ENCODE measurements around the gene RCBTB1. TPM values are rescaled to one million over a fixed set of nuclear protein-coding genes. Genes with fewer than 3 reads are reported as not detected.
"Not testable (repeated sequence)": the region's sequence is repeated elsewhere in the genome, so short reads cannot be mapped to it uniquely, and the experiment has no call there.

The RCBTB1 gene
- total RNA-seq, 1 experiment from 2014 or later = 6.3 TPM

- TF ChIP-seq, protein P1, sequence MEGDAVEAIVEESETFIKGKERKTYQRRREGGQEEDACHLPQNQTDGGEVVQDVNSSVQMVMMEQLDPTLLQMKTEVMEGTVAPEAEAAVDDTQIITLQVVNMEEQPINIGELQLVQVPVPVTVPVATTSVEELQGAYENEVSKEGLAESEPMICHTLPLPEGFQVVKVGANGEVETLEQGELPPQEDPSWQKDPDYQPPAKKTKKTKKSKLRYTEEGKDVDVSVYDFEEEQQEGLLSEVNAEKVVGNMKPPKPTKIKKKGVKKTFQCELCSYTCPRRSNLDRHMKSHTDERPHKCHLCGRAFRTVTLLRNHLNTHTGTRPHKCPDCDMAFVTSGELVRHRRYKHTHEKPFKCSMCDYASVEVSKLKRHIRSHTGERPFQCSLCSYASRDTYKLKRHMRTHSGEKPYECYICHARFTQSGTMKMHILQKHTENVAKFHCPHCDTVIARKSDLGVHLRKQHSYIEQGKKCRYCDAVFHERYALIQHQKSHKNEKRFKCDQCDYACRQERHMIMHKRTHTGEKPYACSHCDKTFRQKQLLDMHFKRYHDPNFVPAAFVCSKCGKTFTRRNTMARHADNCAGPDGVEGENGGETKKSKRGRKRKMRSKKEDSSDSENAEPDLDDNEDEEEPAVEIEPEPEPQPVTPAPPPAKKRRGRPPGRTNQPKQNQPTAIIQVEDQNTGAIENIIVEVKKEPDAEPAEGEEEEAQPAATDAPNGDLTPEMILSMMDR (IDR thresholded peaks at IDR 0.05; ENCODE audit: unreplicated experiment) = no peak
- CTCF ChIA-PET = no interaction called here
Measured at GRCh38 chr13:49566461-49566860, 18.9 kb downstream of the RCBTB1 start.

GRCh38 chr13:49565461-49565860, 19.9 kb downstream of the RCBTB1 start:
- intact Hi-C loops (cut with micrococcal nuclease; ENCODE audit: unreplicated experiment); DNase-seq; BruUV-seq (replicated peaks); H3K9me3 Mint-ChIP-seq (ENCODE audit: low read depth, unreplicated experiment); H3K27me3 Mint-ChIP-seq (ENCODE audit: unreplicated experiment); H3K4me3 Mint-ChIP-seq (ENCODE audit: low read depth, unreplicated experiment); H3K36me3 Mint-ChIP-seq (ENCODE audit: insufficient read depth, unreplicated experiment); CTCF ChIA-PET; H3K27ac Mint-ChIP-seq (ENCODE audit: unreplicated experiment): not testable (repeated sequence)
- peaks cover 11% of the 10 kb centered on the region for H3K4me1 Mint-ChIP-seq (ENCODE audit: low read depth, unreplicated experiment)

More at GRCh38 chr13:49566461-49566860, 18.9 kb downstream of the RCBTB1 start:
- peaks cover 8% of the 10 kb centered on the region for H3K4me1 Mint-ChIP-seq (ENCODE audit: low read depth, unreplicated experiment)
- no peak overlapping the region for H3K4me3 Mint-ChIP-seq (ENCODE audit: low read depth, unreplicated experiment)
- peaks cover 4% of the 10 kb centered on the region for H3K36me3 Mint-ChIP-seq (ENCODE audit: insufficient read depth, unreplicated experiment)
- no peaks in the 10 kb centered on the region for H3K9me3 Mint-ChIP-seq (ENCODE audit: low read depth, unreplicated experiment)
- no peaks in the 10 kb centered on the region for H3K27me3 Mint-ChIP-seq (ENCODE audit: unreplicated experiment)
- H3K27ac Mint-ChIP-seq (ENCODE audit: unreplicated experiment) = no peak overlapping the region
- no peak for DNase-seq
- no TSS peak for BruUV-seq (replicated peaks)
- intact Hi-C loops (cut with micrococcal nuclease; ENCODE audit: unreplicated experiment) = no loop called here

DNA sequence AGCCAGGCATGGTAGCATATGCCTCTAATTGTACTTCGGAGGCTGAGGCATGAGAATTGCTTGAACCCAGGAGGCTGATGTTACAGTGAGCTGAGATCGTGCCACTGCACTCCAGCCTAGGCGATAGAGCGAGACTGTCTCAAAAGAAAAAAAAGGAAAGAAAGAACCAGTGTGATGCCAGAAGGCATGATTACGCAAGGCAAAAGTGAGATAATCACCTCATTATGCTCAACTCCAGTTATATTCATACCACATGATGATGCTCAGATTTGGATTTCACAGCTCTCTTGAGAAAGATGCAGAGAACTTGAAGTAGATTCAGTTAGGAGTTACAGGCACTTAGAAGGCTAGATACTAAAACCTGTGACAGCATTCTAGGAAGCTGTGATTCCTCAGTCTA, 21.8 kb downstream of the RCBTB1 start:
- H3K4me3 Mint-ChIP-seq (ENCODE audit: low read depth, unreplicated experiment) = no peak overlapping the region
- TF ChIP-seq, protein P1 (IDR thresholded peaks at IDR 0.05; ENCODE audit: unreplicated experiment) = no peak
- peaks cover 16% of the 10 kb centered on the region for H3K4me1 Mint-ChIP-seq (ENCODE audit: low read depth, unreplicated experiment)
- no peak overlapping the region for H3K27ac Mint-ChIP-seq (ENCODE audit: unreplicated experiment)
- intact Hi-C loops (cut with micrococcal nuclease; ENCODE audit: unreplicated experiment) = loop anchor here (5.0 kb wide), 1 partner anchor 44 kb away; no protein-coding TSS in a partner anchor
- no peaks in the 10 kb centered on the region for H3K9me3 Mint-ChIP-seq (ENCODE audit: low read depth, unreplicated experiment)
- H3K36me3 Mint-ChIP-seq (ENCODE audit: insufficient read depth, unreplicated experiment) = peaks cover 4% of the 10 kb centered on the region
- no peaks in the 10 kb centered on the region for H3K27me3 Mint-ChIP-seq (ENCODE audit: unreplicated experiment)
- no TSS peak for BruUV-seq (replicated peaks)
- CTCF ChIA-PET = no interaction called here
- DNase-seq = no peak

GRCh38 chr13:49561062-49561410, 24.3 kb downstream of the RCBTB1 start:
- H3K36me3 Mint-ChIP-seq (ENCODE audit: insufficient read depth, unreplicated experiment) = no peaks in the 10 kb centered on the region
- H3K27ac Mint-ChIP-seq (ENCODE audit: unreplicated experiment) = no peak overlapping the region
- peaks cover 16% of the 10 kb centered on the region for H3K4me1 Mint-ChIP-seq (ENCODE audit: low read depth, unreplicated experiment)
- CTCF ChIA-PET = interaction anchor here (1.2 to 2.1 kb wide), 2 partner anchors 8 to 46 kb away, joined by 3 to 17 read pairs; no protein-coding TSS in a partner anchor
- no peak for DNase-seq
- H3K27me3 Mint-ChIP-seq (ENCODE audit: unreplicated experiment) = no peaks in the 10 kb centered on the region
- no TSS peak for BruUV-seq (replicated peaks)
- TF ChIP-seq, protein P1 (IDR thresholded peaks at IDR 0.05; ENCODE audit: unreplicated experiment) = no peak
- no peaks in the 10 kb centered on the region for H3K9me3 Mint-ChIP-seq (ENCODE audit: low read depth, unreplicated experiment)
- no peak overlapping the region for H3K4me3 Mint-ChIP-seq (ENCODE audit: low read depth, unreplicated experiment)
- intact Hi-C loops (cut with micrococcal nuclease; ENCODE audit: unreplicated experiment) = loop anchor here (5.0 kb wide), 1 partner anchor 46 kb away; no protein-coding TSS in a partner anchor

DNA sequence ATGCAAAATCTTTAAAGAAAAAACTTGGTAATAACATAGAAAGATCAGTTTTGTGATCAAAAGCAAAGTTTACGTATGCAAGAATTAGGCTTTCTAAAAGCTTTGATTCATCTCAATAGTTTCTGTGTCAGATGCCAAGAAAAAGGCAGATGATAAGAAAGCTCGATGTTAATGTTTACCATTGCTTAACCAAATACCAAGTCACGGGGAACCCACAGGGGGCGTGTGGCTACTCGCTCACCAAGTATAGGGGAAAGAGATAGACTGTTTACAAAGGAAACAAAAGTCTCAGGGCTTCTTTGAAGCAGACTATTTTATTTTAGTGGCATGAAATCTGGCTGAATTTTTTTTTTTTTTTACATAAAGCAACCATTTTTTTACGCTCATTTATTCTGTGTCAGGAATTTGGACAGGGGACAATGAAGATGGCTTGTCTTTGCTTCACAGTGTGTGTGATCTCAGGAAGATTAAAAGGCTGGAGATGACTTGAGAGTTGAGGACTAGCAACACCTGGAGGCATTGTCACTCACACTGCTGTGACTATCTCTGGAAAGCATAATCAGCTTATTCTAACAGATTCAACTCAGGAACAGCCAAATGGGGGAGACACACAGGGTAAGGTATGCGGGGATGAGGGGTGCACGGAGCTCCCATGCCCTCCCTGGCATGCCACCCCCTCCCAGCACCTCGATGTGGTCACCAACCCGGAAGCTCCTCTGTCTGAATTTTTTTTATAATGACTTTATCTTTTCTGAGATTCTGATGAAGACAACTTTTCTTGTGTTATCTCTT, 24.9 kb downstream of the RCBTB1 start:
- H3K9me3 Mint-ChIP-seq (ENCODE audit: low read depth, unreplicated experiment) = no peaks in the 10 kb centered on the region
- no peaks in the 10 kb centered on the region for H3K36me3 Mint-ChIP-seq (ENCODE audit: insufficient read depth, unreplicated experiment)
- CTCF ChIA-PET = interaction anchor here (0.6 to 2.1 kb wide), 3 partner anchors 9 to 47 kb away, joined by 3 to 17 read pairs (median 5); no protein-coding TSS in a partner anchor
- BruUV-seq (replicated peaks) = no TSS peak
- no peaks in the 10 kb centered on the region for H3K27me3 Mint-ChIP-seq (ENCODE audit: unreplicated experiment)
- H3K4me1 Mint-ChIP-seq (ENCODE audit: low read depth, unreplicated experiment) = peaks cover 16% of the 10 kb centered on the region
- intact Hi-C loops (cut with micrococcal nuclease; ENCODE audit: unreplicated experiment) = loop anchor here (5.0 kb wide), 1 partner anchor 47 kb away; no protein-coding TSS in a partner anchor
- no peak overlapping the region for H3K27ac Mint-ChIP-seq (ENCODE audit: unreplicated experiment)
- peak; percentile 38 for DNase-seq
- H3K4me3 Mint-ChIP-seq (ENCODE audit: low read depth, unreplicated experiment) = no peak overlapping the region
- TF ChIP-seq, protein P1 (IDR thresholded peaks at IDR 0.05; ENCODE audit: unreplicated experiment) = no peak

Data from Calu3 (cell line).